CD4-positive, alpha-beta T cell treated with Interleukin-4 for 4 hours (primary cell): Measurements from ENCODE around the gene FNBP1.

Experiments
- DNase-seq: peaks from one replicate; pipeline ENCODE4 v3.0.0-alpha.2; 2020

Gene FNBP1

GRCh38 chr9:129849901-129850300 is 193.1 kb downstream of the FNBP1 start:
- no peak for DNase-seq

DNA sequence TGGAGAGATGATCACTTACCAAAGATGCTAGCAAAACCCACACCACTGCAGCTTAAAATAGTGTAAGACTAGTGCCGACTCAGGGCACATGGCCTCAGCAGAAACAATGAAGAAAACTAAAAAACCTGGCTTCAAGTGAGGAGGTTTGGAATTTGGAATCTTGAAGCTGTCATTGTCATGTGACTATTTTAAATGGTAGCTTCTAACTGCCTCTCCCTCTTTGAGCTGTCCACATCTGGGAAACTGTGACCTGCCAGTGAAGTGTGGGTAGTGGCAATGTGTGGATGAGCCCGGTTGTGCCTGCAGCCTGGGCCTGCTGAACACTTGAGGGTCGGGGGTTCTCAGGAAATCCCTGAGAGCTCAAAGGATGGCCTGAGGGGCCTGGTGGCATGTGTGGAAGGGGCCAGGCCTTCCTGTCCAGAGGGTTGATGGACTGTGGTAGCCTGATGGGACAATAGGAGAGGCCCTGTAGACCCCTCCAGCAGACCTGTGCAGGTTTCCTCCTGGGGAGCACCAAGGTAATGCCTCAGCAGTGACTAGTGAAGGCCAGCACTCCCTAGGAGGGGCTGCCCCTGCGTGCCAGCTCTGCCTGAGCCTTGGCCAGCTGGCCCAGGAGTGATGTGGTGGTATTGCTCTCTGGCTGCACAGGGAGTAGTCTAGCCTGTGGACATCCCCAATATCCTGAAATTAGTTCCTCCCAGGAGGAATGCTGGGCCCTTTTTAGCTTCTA is 194.1 kb downstream of the FNBP1 start:
- no peak for DNase-seq

- DNase-seq: no peak
Measured at GRCh38 chr9:129845373-129845772, 197.6 kb downstream of the FNBP1 start.

DNA sequence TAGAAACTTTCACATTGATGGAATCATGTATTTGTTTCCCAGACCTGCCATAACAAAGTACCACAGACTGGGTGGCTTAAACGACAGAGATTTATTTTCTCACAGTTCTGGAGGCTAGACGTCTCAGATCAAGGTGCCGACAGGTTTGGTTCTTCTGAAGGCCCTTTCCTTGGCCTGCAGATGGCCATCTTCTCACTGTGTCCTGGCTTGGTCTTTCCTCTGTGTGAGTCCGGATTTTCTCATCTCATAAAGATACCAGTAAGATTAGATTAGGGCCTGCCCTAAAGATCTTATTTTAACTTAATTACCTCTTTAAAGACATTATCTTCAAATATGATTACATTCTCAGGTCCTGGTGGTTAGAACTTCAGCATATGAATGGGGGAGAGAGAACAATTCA is 201.9 kb downstream of the FNBP1 start:
- no peak for DNase-seq

- no peak for DNase-seq
Measured at GRCh38 chr9:129840034-129840433, 203.0 kb downstream of the FNBP1 start.

DNA sequence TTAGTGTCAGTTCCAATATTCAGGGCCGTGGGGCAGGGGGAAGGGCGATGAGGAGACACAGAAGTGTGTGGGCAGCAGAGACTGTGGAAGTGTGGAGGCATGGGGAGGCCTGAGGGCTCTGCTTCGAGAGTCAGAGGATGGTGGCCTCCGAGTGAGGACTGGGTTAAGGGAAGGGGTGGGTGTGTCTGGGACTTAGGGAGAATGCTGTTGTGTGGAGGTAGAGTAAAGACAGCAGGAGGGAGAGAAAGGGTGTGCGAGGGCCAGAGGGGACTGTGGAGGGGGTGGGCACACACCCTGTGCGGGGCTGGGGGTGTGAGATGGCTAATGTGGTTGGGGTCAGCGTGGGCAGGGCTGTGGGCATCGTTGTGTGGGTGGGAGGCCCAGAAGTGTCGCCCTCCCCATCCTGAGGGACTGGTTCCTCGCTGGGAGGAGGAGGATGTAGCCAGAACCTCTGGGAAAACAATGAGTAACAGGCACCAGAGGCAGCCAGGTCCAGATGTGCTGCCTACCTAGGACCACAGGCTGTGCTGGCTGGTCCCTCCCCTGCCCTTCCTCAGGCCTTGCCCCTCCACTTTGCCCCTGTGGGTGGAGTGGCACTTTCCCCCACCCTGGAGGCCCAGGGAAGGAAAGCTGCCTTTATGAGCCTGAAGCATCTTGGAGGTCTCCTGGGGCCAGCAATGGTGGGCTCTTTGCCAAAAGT is 203.5 kb downstream of the FNBP1 start:
- DNase-seq: no peak

DNA sequence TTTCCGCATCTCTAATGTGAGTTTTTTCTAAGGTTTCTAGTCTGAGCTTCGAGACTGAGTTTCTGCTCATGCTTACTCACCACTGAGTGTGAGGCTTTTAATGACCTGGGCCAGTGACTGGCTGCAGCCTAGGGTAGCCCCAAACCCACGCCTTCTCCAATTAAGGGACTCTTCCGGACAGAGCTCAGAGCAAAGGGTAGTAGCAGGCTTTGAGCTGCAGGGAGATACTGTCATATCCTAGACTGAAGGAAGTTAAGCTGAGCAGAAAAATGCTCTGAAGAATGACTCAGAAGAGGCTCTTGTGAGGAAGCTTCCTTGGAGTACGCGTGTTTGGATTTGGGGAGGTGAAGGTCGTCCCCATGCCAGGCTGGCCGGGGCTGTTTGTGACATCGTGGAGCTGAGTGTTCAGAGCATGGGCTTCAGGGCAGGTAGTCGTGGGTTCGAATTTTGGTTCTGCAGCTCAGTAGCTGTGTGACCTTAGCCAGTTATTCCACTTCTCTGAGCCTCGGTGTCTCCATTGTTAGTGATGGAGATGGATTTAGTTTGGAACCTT is 204.2 kb downstream of the FNBP1 start:
- DNase-seq: peak; percentile 23
